ENCODE measurements around the gene R3HDM4.

R3HDM4 gene

DNA sequence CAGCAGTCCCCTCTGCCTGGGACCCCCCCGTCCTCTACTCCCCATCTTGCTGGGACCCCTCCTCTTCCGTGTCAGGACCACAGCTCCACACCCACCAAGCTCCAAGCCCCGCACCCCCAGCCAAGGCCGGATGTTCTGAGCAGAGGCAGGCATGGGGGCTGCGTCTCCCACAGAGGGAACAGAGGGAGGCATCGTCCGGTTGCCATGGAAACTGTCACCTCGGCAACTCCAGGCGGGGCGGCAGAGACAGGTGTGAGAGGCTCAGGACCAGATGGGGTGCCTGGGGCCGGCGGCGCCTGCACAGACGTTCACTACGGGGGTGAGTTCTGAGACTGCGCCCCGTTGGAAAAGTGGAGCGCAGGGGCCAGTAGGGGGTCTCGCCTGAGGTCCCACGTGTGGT lies 14.4 kb downstream of the R3HDM4 start:
- no peak overlapping the region for H3K27ac ChIP-seq
- no peaks in the 10 kb centered on the region for H3K79me2 ChIP-seq
- H3K27me3 ChIP-seq (ENCODE audit: control insufficient read depth, insufficient read depth, low read length) = no peaks in the 10 kb centered on the region
- H3K9ac ChIP-seq = no peak overlapping the region
- no peak overlapping the region for H2AFZ ChIP-seq
- no peak overlapping the region for H3K4me3 ChIP-seq (ENCODE audit: low read depth, low read length)
- no peaks in the 10 kb centered on the region for H3K36me3 ChIP-seq (ENCODE audit: control insufficient read depth, insufficient read depth, low read length)
- no peaks in the 10 kb centered on the region for H3K9me3 ChIP-seq (ENCODE audit: control insufficient read depth, low read length)
- no peak overlapping the region for H3K4me2 ChIP-seq (ENCODE audit: low read length)
- H3K4me1 ChIP-seq = no peaks in the 10 kb centered on the region
- TF ChIP-seq, protein P1, sequence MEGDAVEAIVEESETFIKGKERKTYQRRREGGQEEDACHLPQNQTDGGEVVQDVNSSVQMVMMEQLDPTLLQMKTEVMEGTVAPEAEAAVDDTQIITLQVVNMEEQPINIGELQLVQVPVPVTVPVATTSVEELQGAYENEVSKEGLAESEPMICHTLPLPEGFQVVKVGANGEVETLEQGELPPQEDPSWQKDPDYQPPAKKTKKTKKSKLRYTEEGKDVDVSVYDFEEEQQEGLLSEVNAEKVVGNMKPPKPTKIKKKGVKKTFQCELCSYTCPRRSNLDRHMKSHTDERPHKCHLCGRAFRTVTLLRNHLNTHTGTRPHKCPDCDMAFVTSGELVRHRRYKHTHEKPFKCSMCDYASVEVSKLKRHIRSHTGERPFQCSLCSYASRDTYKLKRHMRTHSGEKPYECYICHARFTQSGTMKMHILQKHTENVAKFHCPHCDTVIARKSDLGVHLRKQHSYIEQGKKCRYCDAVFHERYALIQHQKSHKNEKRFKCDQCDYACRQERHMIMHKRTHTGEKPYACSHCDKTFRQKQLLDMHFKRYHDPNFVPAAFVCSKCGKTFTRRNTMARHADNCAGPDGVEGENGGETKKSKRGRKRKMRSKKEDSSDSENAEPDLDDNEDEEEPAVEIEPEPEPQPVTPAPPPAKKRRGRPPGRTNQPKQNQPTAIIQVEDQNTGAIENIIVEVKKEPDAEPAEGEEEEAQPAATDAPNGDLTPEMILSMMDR (IDR thresholded peaks at IDR 0.05) = no peak

DNA sequence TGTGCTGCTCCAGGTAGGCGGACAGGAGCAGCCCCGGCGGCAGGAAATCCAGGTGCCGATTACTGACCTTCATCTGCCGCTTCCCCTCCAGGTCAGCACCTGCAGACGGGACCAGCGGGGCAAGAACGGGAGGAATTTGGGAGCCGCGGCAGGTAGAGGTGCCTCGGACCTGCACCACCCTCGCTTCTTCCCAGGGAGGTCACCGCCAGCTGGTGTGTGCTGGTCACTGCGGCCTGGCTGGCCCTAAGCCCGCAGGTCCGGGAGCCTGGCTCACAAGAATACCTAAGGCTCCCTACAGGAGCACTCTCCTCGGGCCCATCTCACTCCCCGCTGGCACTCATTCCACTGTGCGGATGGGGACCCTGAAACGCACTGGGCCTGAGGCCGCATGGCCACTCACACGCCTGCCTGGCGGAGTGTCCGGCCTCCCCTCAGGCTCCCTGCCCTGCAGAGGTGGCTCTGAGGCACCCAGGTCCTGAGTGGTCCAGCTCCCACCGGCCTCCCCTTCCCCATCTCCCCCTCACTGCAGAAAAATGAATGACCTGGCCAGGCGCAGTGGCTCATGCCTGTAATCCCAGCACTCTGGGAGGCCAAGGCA lies 15.5 kb downstream of the R3HDM4 start:
- Histone ChIP-seq H3K36me3 (ENCODE audit: control insufficient read depth, insufficient read depth, low read length) (no peaks in the 10 kb centered on the region), H3K79me2 (peaks cover under 1% of the 10 kb centered on the region), H3K9me3 (ENCODE audit: control insufficient read depth, low read length) (no peaks in the 10 kb centered on the region), H2AFZ (no peak overlapping the region), H3K4me3 (ENCODE audit: low read depth, low read length) (no peak overlapping the region), H3K9ac (no peak overlapping the region), H3K27ac (no peak overlapping the region), H3K4me1 (no peaks in the 10 kb centered on the region), H3K4me2 (ENCODE audit: low read length) (no peak overlapping the region), H3K27me3 (ENCODE audit: control insufficient read depth, insufficient read depth, low read length) (no peaks in the 10 kb centered on the region)
- TF ChIP-seq, protein P1 (IDR thresholded peaks at IDR 0.05) = no peak

DNA sequence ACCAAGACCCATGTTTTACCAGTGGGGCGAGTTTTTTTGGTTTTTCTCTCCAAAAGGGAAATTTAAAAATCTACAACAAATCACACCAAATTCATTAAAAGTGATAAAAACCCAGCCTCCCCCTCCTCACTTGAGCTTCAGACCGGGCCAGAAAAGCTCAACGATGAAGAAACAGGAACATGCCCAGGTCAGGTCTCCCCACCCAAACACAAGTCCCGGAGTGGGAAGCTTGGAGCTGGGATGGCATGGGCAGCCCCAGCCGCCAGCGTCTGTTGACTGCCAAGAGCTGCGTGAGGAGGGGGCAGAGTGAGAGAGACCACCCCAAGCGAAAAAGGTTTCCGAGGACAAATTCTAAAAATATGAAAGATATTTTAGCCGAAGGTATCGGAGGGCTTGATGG lies 16.0 kb downstream of the R3HDM4 start:
- Histone ChIP-seq H3K79me2 (peaks cover 5% of the 10 kb centered on the region), H3K4me1 (no peaks in the 10 kb centered on the region), H3K4me3 (ENCODE audit: low read depth, low read length) (no peak overlapping the region), H2AFZ (no peak overlapping the region), H3K27ac (no peak overlapping the region), H3K9me3 (ENCODE audit: control insufficient read depth, low read length) (no peaks in the 10 kb centered on the region), H3K27me3 (ENCODE audit: control insufficient read depth, insufficient read depth, low read length) (no peaks in the 10 kb centered on the region), H3K4me2 (ENCODE audit: low read length) (no peak overlapping the region), H3K9ac (no peak overlapping the region), H3K36me3 (ENCODE audit: control insufficient read depth, insufficient read depth, low read length) (no peaks in the 10 kb centered on the region)
- TF ChIP-seq, protein P1 (IDR thresholded peaks at IDR 0.05) = no peak

DNA sequence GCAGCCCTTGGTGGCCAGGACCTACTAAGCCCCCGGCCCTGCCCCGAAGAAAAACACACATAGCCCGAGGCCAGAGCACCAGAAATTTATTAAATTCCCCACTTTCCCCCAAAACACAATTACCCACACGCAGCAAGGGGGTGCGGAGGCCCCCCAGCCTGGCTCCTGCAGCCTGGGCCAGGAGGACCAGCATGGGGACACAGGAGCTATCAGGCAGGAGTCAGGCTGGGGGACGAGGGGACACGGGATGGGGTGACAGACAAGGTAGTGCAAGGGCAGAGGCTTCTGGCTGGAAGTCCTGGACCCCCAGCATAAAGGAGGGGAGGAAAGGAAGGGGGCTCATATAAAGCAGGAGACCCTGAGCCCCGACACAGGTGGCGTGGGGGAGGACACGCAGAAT lies 16.6 kb downstream of the R3HDM4 start:
- TF ChIP-seq, protein P1 (IDR thresholded peaks at IDR 0.05) = no peak
- Histone ChIP-seq H3K4me3 (ENCODE audit: low read depth, low read length) (no peak overlapping the region), H3K79me2 (peaks cover 5% of the 10 kb centered on the region), H3K27me3 (ENCODE audit: control insufficient read depth, insufficient read depth, low read length) (no peaks in the 10 kb centered on the region), H3K4me1 (no peaks in the 10 kb centered on the region), H3K4me2 (ENCODE audit: low read length) (no peak overlapping the region), H3K27ac (no peak overlapping the region), H2AFZ (no peak overlapping the region), H3K36me3 (ENCODE audit: control insufficient read depth, insufficient read depth, low read length) (no peaks in the 10 kb centered on the region), H3K9ac (no peak overlapping the region), H3K9me3 (ENCODE audit: control insufficient read depth, low read length) (no peaks in the 10 kb centered on the region)

Measured in parathyroid adenoma (tissue), 2 donors.